Nucleus accumbens (tissue), 56 donors: ENCODE data around the gene FBXW8.

Experiments
- DNase-seq, 56 donors: peaks; one replicate each; lab custom pipeline; 2025; lab: John Stamatoyannopoulos, UW

FBXW8 gene

DNA sequence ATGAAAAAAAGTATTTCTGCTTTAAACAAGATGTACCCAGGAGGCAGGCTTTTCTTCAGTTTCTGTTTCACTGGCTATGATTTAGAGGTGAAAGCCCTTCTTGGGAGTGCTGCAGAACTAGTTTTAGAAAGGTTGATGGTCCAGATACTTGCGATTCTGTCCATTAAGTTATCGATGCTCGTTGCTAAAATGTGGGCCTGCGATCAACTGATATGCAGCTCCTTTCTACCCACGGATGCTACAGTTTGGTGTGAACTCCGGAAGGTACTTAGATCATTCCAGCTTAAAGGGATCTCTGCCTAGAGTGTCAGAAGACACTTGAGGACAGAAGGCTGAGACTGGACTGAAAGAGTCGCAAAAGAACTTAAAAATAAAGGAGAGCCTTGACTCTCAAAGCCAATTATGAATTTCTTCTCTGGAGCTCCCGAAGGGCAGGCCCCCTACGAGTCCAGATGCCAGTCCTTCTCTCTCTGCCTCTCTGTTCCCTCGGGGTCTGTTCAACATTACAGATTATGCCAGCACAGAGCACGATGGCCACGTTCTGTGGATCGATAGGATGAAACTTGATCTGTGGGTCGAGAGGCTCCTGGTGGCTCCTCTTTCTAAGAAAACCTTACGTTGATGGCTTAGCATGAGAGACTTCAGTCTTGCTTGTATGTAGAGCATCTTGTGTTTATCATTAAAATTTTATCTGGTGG, 40.0 kb downstream of the FBXW8 start:
- DNase-seq, result no peak

DNA sequence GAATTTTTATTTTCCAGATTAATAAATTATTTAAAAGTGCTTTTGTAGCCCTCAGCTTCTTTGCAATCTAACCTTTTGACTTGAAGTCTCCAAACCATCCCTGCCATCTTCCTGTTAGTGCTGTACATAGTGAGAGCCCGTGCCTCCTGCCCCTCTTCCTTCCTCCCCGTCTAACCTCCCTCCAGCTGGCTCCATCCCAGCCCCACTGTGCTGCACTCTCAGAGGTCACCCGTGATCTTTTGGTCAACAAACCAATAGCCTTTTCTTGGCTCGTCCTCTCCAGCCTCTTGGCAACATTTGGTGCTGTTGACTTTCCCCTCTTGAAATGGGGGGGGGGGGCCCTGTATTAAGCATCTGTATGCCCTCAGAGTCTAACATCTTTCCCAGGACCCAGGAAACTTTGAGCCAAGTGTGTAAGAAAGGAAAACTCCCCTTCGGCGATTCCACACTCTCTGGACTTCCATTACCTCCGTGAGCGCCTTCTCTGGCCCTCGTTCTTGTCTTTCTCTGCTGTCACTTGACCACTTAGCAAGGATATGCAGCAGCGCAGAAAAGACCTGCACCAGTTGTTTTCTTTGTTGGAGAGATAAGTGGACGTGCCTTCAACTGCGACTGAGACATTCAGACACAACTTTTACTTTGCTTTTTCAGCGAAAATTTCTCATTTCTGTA, 44.1 kb downstream of the FBXW8 start:
- peak in 10 of 56 donors; percentile 1 to 31 (median 6) for DNase-seq

DNA sequence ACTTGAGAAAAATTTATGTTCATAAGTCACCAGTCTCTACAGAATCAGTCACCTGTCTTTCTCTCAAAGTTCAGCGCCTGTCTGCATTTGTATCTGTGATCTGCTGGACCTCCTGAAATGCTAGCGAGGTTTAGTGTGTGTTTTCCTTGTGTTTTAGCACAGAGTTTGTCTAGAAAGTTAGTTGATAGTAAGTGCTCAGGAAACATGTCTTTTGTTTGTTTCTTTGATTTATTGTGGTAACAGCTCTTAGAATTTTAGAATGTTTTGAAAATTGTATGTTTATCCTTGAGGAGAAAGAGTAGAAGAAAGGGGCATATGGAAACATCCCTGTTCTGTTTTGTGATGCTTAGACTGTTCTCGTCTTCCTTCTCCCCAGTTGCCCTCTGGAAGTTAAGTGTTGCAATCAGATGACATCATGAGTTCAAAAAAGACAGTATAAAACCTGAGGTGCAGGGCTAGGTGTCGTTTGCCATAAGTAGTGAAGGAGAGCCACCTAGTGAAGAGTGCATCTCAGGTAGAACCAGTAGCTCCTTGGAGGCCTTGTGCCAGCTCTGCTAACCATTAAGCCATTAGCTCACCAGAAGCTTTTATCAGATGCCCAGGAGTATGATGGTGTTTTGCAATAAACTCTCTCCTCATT, 44.8 kb downstream of the FBXW8 start:
- DNase-seq, result no peak

DNA sequence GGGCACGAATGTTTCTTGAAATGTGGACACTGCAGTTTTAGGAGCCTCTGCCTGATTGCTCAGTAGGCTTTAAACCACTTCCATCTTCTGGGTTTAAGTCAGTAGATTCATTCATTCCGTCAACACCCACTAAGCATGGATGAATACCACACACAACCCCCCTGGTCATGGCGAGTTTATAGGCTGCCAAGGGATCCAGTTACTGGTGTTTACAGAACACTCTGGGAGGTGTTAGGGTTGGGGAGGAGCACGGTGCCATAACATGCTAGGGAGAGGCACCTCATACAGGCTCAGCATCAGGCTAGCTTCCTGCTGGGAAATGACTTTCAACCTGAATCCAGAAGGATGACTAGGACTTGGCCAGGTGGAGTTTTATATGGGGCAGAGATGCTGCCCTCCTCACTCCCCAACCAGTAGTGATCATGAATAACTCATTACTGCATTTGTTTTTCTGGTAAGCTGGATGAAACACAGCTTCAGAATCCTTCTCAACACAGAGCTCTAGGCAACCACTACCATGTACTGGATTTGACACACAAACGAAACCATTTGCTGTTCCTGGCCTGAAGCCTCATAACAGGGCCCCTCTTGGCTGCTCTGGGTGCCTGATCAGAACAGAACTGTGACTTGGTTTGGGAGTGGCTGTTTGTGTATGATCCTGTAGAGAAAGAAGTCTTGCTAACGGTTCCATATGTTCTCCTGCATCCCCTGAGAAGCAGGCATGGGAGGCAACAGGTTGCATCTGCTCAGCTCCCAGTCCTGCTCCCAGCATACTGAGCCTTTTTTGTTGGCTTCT, 47.9 kb downstream of the FBXW8 start:
- DNase-seq, result no peak

DNA sequence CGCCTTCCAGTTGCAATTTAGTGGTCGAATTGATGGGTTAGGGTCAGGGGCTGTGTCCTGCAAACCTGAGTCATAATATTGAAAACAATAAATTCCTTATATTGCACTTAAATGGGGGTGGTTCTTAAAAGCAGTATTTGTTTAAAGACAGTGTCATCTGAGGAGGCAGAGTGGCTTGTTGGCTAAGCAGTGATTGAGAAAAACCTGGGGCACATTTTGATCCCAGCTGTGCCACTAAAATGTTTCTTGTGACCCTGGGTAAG, 48.4 kb downstream of the FBXW8 start:
- DNase-seq, result no peak

DNA sequence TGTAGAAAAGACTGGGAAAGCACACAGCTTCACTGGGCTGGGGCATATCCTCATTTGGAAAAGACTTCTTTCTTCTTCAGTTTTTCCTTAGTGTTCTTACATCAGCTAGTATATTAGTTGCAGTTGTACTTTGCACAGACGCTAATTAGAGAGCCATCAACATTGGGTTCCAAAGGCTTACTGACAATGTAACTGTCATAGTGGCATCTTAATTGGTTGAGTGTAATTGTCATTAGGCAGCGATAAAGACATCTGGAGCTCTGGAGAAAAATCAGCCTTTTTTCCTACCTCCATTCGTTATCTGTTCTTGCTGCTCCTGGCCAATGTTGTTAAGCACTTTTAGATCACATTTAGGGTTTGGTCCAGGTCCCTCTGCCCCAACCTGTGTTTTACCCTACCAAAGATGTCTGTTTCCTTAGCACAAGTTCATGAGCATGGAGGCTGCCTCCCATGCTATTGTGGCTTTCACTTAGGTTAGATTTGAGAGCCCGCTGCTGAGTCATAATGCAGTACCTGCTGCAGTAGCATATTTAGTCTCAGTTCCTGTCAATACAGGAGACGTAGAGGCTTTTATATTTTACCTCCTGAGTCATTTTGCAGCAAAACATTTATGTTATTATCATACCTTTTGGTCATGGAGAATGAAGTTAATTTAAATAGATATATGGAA, 49.2 kb downstream of the FBXW8 start:
- DNase-seq, result peak in 7 of 56 donors; percentile 7 to 41 (median 21)

DNA sequence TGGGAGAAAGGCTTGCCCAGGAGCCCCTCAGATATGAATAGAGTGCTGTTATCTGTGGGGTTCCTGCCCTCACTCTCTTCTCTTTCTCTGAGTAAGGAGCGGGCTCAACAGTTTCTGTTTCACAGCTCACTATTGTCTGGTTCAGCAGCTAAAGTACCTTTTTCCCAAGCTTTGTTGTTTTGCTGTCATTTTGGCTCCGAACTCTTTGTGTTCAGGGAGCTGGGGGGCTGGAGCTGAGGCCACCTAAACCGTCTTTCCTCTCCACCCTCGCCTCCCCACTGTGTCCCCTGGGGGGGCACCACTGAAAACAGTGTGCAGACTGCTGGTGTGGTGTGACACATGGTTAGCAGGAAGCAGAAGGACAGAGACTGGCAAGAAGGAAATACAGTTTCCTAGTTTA, 51.4 kb downstream of the FBXW8 start:
- no peak for DNase-seq

DNA sequence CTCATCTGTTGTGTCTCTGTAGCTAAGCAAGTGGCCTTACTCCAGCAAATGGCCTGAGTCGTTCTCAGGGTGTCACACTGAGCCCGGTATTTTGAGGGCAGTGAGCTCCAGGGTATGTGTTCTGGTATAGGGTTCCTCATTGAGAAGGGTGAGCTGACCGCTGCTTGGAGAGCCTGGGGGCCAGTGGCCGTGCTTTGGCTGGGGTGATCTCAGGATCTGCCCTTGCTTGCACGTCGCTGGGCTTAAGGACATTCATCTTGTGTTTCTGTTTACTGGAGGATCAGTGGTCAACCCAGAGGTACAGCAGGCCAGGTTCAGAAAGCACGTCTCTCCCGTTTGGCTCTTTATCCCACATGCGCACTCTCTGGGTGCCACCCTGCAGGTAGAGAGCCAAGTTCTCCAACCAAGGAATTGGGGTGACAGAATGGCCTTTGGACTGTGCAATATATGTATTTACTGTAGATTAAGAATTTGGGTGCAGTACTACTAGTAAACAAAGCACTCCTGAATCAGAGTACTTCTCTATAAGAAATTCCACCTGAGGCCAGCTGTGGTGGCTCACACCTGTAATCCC, 52.1 kb downstream of the FBXW8 start:
- no peak for DNase-seq

DNA sequence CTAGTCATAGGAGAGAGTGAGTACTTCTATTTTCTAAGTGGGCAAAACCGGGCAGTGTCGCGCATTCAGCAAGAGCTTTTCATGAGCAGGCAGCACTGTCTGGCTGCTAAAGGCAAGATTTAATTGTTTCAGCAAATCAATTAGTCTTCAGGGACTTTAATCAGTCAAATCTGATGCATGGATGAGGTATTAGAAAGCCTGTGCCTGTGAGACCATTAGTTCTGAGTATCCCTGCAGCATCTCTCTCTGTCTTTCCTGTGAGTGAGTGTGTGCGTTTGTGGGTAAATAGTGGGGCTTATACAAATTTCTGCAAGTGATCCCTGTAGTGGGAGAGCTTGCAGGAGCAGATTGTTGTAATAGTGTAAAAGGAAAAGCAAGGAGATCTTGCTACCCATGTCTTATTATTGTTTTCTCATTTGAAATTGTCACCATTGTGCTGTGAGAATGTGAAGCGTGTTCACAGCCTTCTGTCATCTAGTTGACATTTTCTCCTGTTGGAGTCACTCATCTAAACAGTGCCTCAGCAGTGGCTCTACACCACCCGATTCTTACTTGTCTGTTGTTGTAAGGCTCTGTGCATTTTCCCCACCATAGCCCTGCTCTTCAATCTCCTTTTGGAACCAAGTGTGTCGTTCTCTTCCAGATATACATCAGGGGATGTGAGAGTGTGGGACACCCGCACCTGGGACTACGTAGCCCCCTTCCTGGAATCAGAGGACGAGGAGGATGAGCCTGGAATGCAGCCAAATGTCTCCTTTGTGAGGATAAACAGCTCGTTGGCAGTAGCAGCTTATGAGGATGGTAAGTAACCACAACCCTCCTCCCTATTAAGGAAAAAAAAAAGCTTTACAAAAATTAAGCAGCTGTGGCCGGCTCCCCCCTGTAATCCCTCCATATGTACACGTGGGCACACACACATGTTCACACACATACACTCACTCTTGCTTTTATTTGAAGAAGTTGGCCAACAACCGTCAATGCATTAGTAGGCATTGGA, 53.6 kb downstream of the FBXW8 start:
- peak in 1 of 56 donors; percentile 5 for DNase-seq

DNA sequence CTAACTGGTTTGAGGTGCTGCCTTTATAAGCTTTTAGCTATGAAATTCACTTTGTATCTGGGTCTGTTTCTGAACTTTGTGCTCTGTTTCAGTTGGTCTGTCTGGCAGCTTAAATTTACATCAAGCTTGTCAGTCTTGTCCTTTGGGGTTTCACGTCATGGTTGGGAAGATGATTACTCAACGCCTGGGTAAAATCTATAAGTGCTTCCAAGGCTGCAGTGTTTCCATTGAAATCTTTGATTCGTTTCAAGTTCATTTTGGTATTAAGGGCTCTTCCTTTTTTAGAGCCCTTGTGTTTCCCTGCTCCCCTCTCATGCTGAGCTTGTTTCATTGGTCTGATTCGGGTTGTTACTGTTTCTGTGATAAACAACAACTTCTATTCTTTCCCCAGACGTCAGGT, 58.2 kb downstream of the FBXW8 start:
- DNase-seq, result no peak

DNA sequence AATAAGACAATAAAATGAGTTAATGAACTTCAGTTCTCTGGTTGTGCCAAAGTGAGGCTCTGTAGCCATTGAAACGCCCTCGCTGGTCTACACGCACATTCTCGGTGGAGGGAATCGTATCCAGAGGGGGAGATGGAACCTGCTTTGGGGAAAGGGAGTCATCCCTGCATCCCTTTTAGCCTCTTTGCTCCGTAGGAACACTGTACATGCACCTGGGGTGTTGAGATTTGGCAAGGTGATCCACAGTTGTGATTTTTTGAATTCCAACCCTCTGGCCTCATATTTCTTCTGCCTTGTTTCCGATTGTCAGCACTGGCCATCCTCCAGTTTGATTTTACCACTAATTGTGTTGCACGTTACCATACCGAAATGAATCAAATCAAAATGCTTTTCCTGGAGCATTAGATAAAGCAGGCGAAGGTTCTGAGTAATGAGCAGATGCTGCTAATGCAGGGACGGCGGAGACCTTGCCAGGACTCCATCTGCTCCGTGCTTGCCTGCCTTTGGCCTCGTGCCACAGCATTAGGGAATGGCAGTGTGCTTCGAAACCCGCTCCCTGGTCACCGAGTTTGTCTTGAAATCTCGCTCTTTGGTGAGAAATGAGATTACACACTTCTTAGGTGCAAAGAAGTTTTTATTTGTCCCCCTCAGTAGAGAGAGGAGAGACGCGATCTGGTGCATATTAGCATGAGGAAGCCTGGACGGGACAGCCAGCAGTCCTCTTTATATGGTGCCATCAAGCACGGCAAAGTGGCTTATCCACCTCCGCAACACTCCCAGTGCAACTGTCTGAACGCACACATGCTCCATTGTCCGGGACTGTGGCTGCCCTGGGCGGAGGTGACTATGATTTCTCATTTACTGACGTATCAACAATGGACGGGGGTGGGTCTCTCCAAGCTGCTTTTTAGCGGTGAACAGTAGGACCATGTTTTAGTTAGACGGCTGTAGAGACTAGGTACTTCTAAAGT, 59.1 kb downstream of the FBXW8 start:
- DNase-seq, result peak in 7 of 56 donors; percentile 2 to 45 (median 5)

DNA sequence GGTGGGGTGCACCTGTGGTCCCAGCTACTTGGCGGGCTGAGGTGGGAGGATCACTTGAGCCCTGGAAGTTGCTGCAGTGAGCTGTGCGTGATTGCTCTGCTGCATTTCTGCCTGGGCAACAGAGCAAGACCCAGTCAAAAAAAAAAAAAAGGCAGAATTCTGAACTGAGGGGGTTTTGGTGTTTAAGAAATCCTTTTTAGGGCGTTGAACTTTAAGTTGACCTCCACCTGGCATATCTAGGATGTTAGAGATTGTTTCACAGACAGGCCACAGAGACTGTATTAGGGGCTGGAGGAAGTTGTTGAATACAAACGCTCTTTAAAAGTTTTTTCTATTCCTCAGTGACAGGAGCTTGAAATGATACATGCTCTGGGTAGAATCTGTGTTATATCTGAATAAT, 60.5 kb downstream of the FBXW8 start:
- DNase-seq, result no peak

DNA sequence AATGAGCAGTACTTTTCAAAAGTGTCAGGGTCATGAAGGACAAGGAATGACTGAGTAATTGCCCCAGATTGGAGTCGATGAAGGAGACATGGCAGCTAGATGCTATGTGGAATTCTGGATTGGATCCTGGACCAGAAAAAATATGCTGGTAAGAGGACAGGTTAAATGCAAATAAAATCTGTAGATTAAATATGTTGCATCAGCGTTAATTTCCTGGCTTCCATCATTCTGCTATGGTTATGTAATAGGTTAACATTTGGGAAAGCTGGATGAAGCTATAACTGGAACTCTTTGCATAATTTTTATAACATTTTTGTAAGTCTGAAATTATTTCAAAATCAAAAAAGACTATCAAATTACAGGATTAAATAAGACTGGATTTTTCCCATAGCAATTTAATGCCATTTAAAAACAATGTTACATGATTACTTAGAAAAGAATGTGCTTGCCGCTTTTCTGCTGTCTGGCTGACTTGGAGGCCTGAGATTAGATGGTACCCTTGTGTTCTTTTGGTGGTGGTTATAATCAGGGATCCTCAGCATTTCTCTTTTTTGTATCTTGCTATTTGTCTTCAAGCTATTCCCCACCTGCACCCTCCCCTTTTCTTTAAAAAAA, 65.1 kb downstream of the FBXW8 start:
- DNase-seq, result no peak

DNA sequence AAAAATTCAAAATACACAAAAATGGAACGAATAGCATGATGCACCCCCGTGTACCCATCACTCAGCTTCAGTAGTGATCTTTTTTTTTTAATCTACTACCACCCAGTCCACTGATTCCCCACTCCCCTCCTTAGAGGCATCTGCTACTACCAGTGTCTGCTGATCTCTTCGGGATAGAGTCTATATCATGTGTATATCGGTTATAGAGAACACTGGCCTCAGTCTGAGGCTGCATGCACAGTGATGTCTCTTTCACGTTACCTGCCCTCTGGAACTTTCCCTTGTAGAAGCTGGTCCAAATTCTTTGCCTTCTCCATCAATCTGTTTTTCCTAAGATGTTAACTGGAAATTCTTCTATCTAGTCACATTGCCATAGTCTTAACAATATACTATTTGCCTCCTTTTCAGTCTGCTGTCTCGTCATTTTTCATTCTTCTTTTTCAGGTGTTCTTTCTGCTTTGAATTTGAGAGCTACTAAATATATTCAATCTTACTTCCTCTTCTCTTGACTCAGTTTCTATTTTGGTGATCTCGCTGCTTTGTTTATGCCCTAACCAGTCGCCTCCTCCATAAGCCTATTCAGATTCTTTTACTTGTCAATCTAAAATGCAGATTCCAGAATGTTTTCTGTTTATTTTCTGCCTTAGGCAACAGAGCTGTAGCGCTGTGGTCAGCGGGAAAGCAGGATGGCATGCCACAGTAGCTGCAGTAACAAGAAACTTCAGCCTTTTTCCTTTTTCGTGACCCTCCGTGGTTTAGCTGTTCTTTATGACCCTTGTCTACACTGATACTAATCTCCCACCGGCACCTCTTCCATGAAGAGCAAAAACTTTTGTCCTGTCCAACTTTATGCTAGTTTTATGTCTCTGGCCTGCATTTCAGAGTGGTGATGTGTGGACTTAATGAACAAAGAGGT, 67.0 kb downstream of the FBXW8 start:
- DNase-seq, result no peak

DNA sequence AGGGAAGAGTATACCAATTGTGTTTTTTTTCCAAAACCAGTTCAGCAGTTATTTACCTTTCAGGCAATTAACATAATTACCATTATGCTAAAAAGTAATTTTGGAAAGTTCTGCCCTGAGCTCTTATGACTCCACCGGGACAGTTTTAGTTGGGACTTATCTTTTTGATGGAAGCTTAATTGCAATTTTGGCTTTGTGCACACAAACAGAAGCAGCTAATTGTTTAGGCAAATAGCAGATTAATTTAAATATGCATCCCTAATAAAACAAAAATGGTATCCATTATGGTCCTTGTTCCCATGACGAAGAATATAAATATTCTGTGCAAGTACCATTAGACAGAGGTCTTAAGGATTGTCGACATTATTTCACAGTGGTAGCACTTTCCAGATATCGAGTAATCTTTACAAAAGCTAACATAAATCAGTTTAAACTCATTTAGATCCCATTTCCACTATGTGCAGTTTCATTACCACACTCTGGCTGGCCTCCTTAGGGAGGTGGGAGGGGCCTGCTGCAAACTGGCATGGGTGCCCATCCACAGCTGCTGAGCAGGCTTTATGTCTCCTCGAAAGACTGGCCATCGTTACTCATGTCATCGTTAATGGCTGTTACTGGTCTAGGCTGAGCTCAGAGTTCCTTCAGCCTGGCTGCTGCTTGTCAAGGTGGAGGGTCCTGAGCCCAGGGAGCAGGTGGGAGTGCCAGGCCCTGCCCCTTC, 68.2 kb downstream of the FBXW8 start:
- DNase-seq, result no peak

DNA sequence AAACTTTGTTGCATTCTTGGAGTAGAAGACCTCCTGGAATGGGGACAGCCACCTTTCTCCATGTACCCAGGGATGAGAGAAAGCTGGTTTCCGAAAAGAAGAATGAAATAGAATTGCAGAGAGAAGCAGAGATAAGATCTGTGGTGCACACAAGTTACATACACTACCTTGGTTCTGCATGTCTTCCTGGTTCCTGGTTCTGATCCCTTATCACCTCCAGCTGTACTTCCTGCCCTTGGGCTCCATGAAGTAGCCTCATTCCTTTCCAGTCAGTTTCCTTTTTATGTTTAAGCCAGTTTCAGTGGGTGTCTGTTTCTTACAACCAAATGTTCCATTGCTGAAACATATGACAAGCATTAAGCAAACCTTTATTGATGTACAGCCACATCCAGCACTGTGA, 69.3 kb downstream of the FBXW8 start:
- DNase-seq, result no peak
